Iris pigment epithelial cell (primary cell): ENCODE results near the gene SMIM36.
A peak's percentile ranks its signal among the peaks of the same experiment; 100 is the strongest.
"Not testable (repeated sequence)": the region's sequence is repeated elsewhere in the genome, so short reads cannot be mapped to it uniquely, and the experiment has no call there.

Experiments used
- DNase-seq: peaks from one replicate; pipeline ENCODE4 v3.0.0-alpha.2; 2011; ENCODE audit warnings: low read depth

SMIM36 gene

GRCh38 chr17:55413825-55414489 is 97.3 kb downstream of the SMIM36 start:
- no peak for DNase-seq

DNA sequence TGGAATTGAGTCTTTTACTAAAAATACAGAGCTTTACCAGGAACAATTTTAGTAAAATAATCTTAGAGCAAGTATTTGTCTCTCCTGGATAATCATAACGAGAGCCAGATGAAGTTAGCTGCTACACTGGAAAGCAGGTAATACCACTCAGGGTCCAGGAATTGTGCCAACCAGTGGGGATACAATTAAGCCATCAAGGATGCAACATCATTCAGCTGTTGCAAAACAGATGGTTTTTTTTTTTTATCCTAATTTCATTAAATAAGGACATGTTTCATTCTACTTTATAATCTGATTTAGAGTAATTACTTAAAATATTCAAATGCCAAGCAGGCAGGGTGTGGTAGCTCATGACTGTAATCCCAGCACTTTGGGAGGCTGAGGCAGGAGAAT is 99.8 kb downstream of the SMIM36 start:
- DNase-seq, result no peak

DNA sequence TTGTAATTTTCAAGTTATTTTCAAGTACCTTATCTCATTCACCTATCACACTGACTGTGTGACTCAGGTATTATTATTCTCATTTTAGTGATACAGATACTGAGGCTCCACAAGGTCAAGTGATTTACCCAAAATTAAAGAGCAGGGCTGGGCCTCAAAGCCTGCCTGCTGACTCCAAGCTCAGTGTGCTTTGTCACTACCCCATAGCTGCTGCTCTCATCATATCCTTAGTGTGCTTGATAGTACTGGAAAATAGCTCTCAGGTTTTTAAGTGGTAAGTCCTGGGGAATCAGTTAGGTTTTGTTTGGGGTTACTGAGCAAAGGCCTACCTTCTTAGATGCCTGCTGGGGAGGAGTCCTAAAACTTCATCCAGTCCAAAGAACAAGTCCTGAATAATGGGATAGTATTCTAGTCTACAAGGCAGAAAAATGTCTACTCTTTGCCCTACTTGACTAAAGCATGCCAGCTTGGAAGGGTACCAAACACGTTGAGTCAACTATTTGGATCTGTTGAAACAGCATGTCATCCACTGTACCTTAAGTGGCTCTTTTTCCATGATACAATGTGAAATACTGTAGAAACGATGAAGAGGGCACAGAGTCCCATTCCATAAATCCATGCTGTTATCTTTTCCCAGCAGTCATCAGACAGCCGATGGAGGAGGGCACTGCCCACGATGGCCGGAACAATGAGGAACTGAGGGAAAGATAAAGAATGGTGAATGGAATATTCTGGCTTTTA is 100.4 kb downstream of the SMIM36 start:
- no peak for DNase-seq

GRCh38 chr17:55409030-55409800 is 102.0 kb downstream of the SMIM36 start:
- DNase-seq, result no peak

- peak; percentile 69 for DNase-seq
These were observed 103.3 kb downstream of the SMIM36 start for GRCh38 chr17:55407641-55408566.

DNA sequence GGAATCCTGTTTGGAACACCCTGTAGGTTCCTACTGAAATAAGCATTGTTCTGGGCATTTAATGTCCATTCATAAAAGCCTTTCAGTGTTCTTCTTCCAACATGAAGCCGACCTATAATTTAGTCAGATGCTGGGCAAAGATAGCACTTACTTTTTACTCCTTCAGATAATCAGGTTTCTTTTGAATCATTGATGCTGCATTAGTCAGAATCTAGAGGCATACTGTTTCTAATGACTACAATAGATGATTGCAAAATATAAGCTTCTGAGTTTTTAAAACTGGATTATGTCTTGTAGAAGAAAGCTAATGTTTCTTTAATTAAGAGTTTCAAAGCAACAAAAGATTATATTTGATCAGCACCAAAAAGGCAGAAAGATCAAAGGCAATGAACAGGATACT is 105.7 kb downstream of the SMIM36 start:
- DNase-seq, result no peak

DNA sequence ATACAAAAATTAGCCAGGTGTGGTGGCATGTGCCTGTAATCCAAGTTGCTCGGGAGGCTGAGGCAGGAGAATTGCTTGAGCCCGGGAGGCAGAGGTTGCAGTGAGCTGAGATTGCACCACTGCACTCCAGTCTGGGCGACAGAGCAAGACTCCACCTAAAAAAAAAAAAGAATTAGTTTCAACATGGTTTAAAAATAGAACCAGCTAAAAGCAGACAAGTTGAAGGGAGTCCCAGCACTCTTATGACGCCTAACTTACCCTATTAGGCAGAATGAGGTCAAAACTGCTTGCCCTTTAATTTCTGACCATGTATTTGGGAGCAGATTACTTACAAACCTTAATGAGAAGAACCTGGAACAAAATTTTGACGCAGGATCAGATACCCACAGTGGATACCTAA is 107.1 kb downstream of the SMIM36 start:
- DNase-seq, result not testable (repeated sequence)

- DNase-seq, result peak; percentile 41
These were observed 108.9 kb downstream of the SMIM36 start for GRCh38 chr17:55402374-55402773.
